PC-3 (cell line): ENCODE measurements around the gene PTPA. TPM values are rescaled to one million over a fixed set of nuclear protein-coding genes. Genes with fewer than 3 reads are reported as not detected.

ENCODE experiments used
- ATAC-seq: fragments of 200-7000 bp; cut with Tn5 transposase; 2 replicates; pipeline ENCODE4 v1.9.1; 2020; ENCODE audit warnings: mild to moderate bottlenecking, moderate library complexity
- BruUV-seq: library from RNA; stranded (reverse); fragments of 400-500 nt; replicated peaks from 2 replicates; lab custom pipeline; 2021; lab: Mats Ljungman, UMichigan
- CTCF ChIA-PET: fragments of 300-600 bp; sonication (Branson Sonifier 250); formaldehyde crosslinking; loops from one replicate; lab custom pipeline; 2022; ENCODE audit warnings: antibody characterized with exemption; lab: Charles Lee
- POLR2A ChIA-PET: fragments of 300-600 bp; sonication (Branson Sonifier 250); formaldehyde crosslinking; loops from one replicate; lab custom pipeline; 2022; ENCODE audit warnings: antibody characterized with exemption; ENCODE audit not compliant: unreplicated experiment; lab: Charles Lee
- DNase-seq: peaks from one replicate; pipeline ENCODE4 v3.0.0-alpha.2; 2015
- H2AFZ ChIP-seq: fragments of 300-600 bp; sonication (generic); 2 replicates; pipeline ENCODE4 v1.6.0; 2016; ENCODE audit warnings: antibody characterized with exemption, low read length
- H3F3A ChIP-seq: fragments of 300-600 bp; sonication (generic); one replicate; pipeline ENCODE4 v1.6.0; 2017; ENCODE audit warnings: antibody characterized with exemption, low read length, control low read depth, mild to moderate bottlenecking; ENCODE audit not compliant: unreplicated experiment
- H3K27ac ChIP-seq: fragments of 300-600 bp; sonication (generic); 2 replicates; pipeline ENCODE4 v1.5.1; 2016; ENCODE audit warnings: mild to moderate bottlenecking, low read length
- H3K27me3 ChIP-seq: fragments of 300-600 bp; sonication (generic); 2 replicates; pipeline ENCODE4 v1.6.1; 2016; ENCODE audit warnings: low read length, mixed read lengths
- H3K36me3 ChIP-seq: fragments of 300-600 bp; sonication (generic); 2 replicates; pipeline ENCODE4 v1.6.1; 2016; ENCODE audit warnings: low read depth, mixed run types, low read length, mixed read lengths
- H3K4me1 ChIP-seq: fragments of 300-600 bp; sonication (generic); 2 replicates; pipeline ENCODE4 v1.5.1; 2016; ENCODE audit warnings: low read length; ENCODE audit not compliant: insufficient read depth
- H3K4me2 ChIP-seq: fragments of 300-600 bp; sonication (generic); 2 replicates; pipeline ENCODE4 v1.6.0; 2016; ENCODE audit warnings: low read length
- H3K4me3 ChIP-seq: fragments of 300-600 bp; sonication (generic); 2 replicates; pipeline ENCODE4 v1.5.1; 2016; ENCODE audit warnings: mild to moderate bottlenecking, low read length, mixed read lengths
- H3K79me2 ChIP-seq: fragments of 300-600 bp; sonication (generic); 2 replicates; pipeline ENCODE4 v1.6.1; 2017; ENCODE audit warnings: low read length, mixed read lengths
- H3K9ac ChIP-seq: fragments of 300-600 bp; sonication (generic); 2 replicates; pipeline ENCODE4 v1.6.0; 2016; ENCODE audit warnings: mild to moderate bottlenecking, low read length
- H3K9me2 ChIP-seq: fragments of 300-600 bp; sonication (generic); replicated peaks from 2 replicates; pipeline ENCODE4 v1.6.1; 2016; ENCODE audit warnings: mixed run types, low read length, mixed read lengths
- H3K9me3 ChIP-seq: fragments of 300-600 bp; sonication (generic); 2 replicates; pipeline ENCODE4 v1.6.1; 2016; ENCODE audit warnings: low read length, mixed read lengths
- H4K20me1 ChIP-seq: fragments of 300-600 bp; sonication (generic); 2 replicates; pipeline ENCODE4 v1.6.1; 2016; ENCODE audit warnings: low read length, mixed read lengths
- CTCF ChIP-seq: fragments of 300-600 bp; sonication (generic); conservative IDR thresholded peaks from 2 replicates; pipeline ENCODE4 v1.5.1; 2017; ENCODE audit warnings: antibody characterized with exemption, low read depth, mild to moderate bottlenecking, low read length
- EZH2 ChIP-seq: fragments of 300-600 bp; sonication (generic); IDR thresholded peaks from one replicate; pipeline ENCODE4 v1.6.1; 2017; ENCODE audit warnings: antibody characterized with exemption, mild to moderate bottlenecking, low read length; ENCODE audit not compliant: unreplicated experiment
- EZH2phosphoT487 ChIP-seq: fragments of 300-600 bp; sonication (generic); IDR thresholded peaks from 2 replicates; pipeline ENCODE4 v1.6.1; 2018; ENCODE audit warnings: mild to moderate bottlenecking, antibody characterized with exemption, low read length, borderline replicate concordance
- intact Hi-C: fragments of 100-400 bp; cut with micrococcal nuclease; formaldehyde crosslinking; loops from 2 replicates; pipeline ENCODE4 v1.9.0; 2023
- total RNA-seq: library from RNA; depleted of rRNA; stranded (reverse); fragments of >200 nt; gene quantifications from 2 replicates; pipeline ENCODE4 v1.2.3, GENCODE V29; 2014

The PTPA gene
- total RNA-seq, 1 experiment from 2014 or later = 138 TPM

- Histone ChIP-seq H3K9me2 (no peaks in the 10 kb centered on the region), H3K27ac (no peak overlapping the region), H2AFZ (no peak overlapping the region), H4K20me1 (no peaks in the 10 kb centered on the region), H3K36me3 (no peaks in the 10 kb centered on the region), H3F3A (no peaks in the 10 kb centered on the region), H3K9me3 (no peaks in the 10 kb centered on the region), H3K4me3 (no peak overlapping the region), H3K4me1 (no peaks in the 10 kb centered on the region), H3K9ac (no peak overlapping the region), H3K79me2 (no peaks in the 10 kb centered on the region), H3K27me3 (no peaks in the 10 kb centered on the region), H3K4me2 (no peak overlapping the region)
- DNase-seq = no peak
- TF ChIP-seq CTCF (no peak), EZH2phosphoT487 (no peak), EZH2 (no peak)
- CTCF ChIA-PET = no interaction called here
- no peak for ATAC-seq
- POLR2A ChIA-PET = no interaction called here
- BruUV-seq = no TSS peak
- intact Hi-C loops = no loop called here
Measured at GRCh38 chr9:129069862-129070641, 41.2 kb upstream of the PTPA start.

- H3F3A ChIP-seq = no peaks in the 10 kb centered on the region
- ATAC-seq = no peak
- H2AFZ ChIP-seq = no peak overlapping the region
- BruUV-seq = no TSS peak
- no peaks in the 10 kb centered on the region for H3K79me2 ChIP-seq
- H3K4me1 ChIP-seq = no peaks in the 10 kb centered on the region
- H3K4me3 ChIP-seq = no peak overlapping the region
- no peaks in the 10 kb centered on the region for H3K27me3 ChIP-seq
- no peak overlapping the region for H3K4me2 ChIP-seq
- H3K9me3 ChIP-seq = no peaks in the 10 kb centered on the region
- H3K27ac ChIP-seq = no peak overlapping the region
- no peaks in the 10 kb centered on the region for H4K20me1 ChIP-seq
- ChIA-PET CTCF (no interaction called here), POLR2A (no interaction called here)
- intact Hi-C loops = no loop called here
- no peak overlapping the region for H3K9ac ChIP-seq
- no peaks in the 10 kb centered on the region for H3K36me3 ChIP-seq
- no peaks in the 10 kb centered on the region for H3K9me2 ChIP-seq
- TF ChIP-seq EZH2phosphoT487 = no peak
- no peak for TF ChIP-seq CTCF
- no peak for TF ChIP-seq EZH2
- no peak for DNase-seq
Measured at GRCh38 chr9:129070696-129071525, 40.3 kb upstream of the PTPA start.
